ENCODE data around the gene SOD1.

DNA sequence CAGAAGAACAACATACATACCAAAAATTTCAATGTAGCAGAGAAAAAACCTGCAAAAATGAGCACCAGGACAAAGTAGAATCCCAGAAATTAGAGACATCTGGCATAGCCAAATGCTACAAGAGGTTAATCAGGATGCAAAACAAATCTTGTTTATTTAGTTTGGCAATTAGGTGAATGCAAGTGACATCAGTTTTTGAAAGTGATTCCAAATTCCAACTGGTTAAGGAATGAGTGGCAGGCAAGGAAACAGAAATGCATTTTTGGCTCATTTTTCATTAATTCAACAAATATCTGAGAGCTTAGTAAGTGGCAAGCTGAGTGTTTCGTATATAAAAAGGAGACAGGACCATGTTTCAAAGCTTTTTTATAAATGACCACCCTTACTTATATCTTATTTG, 51.1 kb downstream of the SOD1 start:
- TF ChIP-seq, protein P1, sequence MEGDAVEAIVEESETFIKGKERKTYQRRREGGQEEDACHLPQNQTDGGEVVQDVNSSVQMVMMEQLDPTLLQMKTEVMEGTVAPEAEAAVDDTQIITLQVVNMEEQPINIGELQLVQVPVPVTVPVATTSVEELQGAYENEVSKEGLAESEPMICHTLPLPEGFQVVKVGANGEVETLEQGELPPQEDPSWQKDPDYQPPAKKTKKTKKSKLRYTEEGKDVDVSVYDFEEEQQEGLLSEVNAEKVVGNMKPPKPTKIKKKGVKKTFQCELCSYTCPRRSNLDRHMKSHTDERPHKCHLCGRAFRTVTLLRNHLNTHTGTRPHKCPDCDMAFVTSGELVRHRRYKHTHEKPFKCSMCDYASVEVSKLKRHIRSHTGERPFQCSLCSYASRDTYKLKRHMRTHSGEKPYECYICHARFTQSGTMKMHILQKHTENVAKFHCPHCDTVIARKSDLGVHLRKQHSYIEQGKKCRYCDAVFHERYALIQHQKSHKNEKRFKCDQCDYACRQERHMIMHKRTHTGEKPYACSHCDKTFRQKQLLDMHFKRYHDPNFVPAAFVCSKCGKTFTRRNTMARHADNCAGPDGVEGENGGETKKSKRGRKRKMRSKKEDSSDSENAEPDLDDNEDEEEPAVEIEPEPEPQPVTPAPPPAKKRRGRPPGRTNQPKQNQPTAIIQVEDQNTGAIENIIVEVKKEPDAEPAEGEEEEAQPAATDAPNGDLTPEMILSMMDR (IDR thresholded peaks at IDR 0.05; ENCODE audit: poor library complexity, severe bottlenecking): no peak
- TF ChIP-seq, protein P2, sequence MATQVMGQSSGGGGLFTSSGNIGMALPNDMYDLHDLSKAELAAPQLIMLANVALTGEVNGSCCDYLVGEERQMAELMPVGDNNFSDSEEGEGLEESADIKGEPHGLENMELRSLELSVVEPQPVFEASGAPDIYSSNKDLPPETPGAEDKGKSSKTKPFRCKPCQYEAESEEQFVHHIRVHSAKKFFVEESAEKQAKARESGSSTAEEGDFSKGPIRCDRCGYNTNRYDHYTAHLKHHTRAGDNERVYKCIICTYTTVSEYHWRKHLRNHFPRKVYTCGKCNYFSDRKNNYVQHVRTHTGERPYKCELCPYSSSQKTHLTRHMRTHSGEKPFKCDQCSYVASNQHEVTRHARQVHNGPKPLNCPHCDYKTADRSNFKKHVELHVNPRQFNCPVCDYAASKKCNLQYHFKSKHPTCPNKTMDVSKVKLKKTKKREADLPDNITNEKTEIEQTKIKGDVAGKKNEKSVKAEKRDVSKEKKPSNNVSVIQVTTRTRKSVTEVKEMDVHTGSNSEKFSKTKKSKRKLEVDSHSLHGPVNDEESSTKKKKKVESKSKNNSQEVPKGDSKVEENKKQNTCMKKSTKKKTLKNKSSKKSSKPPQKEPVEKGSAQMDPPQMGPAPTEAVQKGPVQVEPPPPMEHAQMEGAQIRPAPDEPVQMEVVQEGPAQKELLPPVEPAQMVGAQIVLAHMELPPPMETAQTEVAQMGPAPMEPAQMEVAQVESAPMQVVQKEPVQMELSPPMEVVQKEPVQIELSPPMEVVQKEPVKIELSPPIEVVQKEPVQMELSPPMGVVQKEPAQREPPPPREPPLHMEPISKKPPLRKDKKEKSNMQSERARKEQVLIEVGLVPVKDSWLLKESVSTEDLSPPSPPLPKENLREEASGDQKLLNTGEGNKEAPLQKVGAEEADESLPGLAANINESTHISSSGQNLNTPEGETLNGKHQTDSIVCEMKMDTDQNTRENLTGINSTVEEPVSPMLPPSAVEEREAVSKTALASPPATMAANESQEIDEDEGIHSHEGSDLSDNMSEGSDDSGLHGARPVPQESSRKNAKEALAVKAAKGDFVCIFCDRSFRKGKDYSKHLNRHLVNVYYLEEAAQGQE (IDR thresholded peaks at IDR 0.05; ENCODE audit: borderline replicate concordance): no peak
